ENCODE measurements around the gene RPL3. TPM values are rescaled to one million over a fixed set of nuclear protein-coding genes. Genes with fewer than 3 reads are reported as not detected.

Gene RPL3
- polyA plus RNA-seq, 3 donors from 2014 or later, result 1,935 to 2,618 (median 1,953) TPM

Other genes starting within 250 kb of the RPL3 start
- gene APOBEC3G, start 242.3 kb downstream of the RPL3 start, polyA plus RNA-seq, result 100 to 1,000 TPM; 494 to 885 (median 545) TPM
- 10 to 100 TPM; 16.7 to 22.2 (median 21.7) TPM for gene APOBEC3H, start 222.4 kb downstream of the RPL3 start, polyA plus RNA-seq
- 1 to 10 TPM; 4.5 to 9.6 (median 9.1) TPM for gene CBX7, start 166.9 kb downstream of the RPL3 start, polyA plus RNA-seq
- under 1 TPM in 2 of 3 donors, not detected in 1; 0.58 to 0.61 TPM for gene PDGFB, start 74.6 kb downstream of the RPL3 start, polyA plus RNA-seq
- gene SYNGR1, start 30.4 kb upstream of the RPL3 start, polyA plus RNA-seq, result 10 to 100 TPM; 24.5 to 49.5 (median 27.0) TPM
- 1 to 10 TPM in 2 of 3 donors, under 1 TPM in 1; 0.89 to 3.5 (median 2.0) TPM for gene TAB1, start 80.2 kb upstream of the RPL3 start, polyA plus RNA-seq
- not detected for gene MGAT3, start 137.4 kb upstream of the RPL3 start, polyA plus RNA-seq
- gene MIEF1, start 182.7 kb upstream of the RPL3 start, polyA plus RNA-seq, result 10 to 100 TPM; 13.8 to 30.5 (median 18.4) TPM
- gene ATF4, start 200.9 kb upstream of the RPL3 start, polyA plus RNA-seq, result 100 to 1,000 TPM in 1 of 3 donors, 10 to 100 TPM in 2; 48.9 to 113 (median 69.4) TPM
- gene RPS19BP1, start 213.1 kb upstream of the RPL3 start, polyA plus RNA-seq, result 100 to 1,000 TPM; 139 to 239 (median 180) TPM

Data from immature natural killer cell (primary cell).